GM12878 (cell line): Measurements from ENCODE around the gene TCP11L1.

Experiments
- BACH1 ChIP-seq: fragments of 450-650 bp; IDR thresholded peaks from 2 replicates; pipeline ENCODE4 v1.6.1; 2017; ENCODE audit warnings: mild to moderate bottlenecking, borderline replicate concordance
- CHD2 ChIP-seq: IDR thresholded peaks from 2 replicates; pipeline ENCODE4 v1.6.1; 2011; ENCODE audit warnings: low read depth, low read length, improper control_type of control experiment, borderline replicate concordance
- CREB1 ChIP-seq: IDR thresholded peaks from 2 replicates; pipeline ENCODE4 v1.6.1; 2012; ENCODE audit warnings: low read depth, mild to moderate bottlenecking, inconsistent platforms
- CTCF ChIP-seq, 3 experiments: IDR thresholded peaks in 2 of 3; conservative IDR thresholded peaks in 1 of 3; 2 replicates each; pipeline ENCODE4 v1.5.1; 2011; ENCODE audit warnings: low read depth in 3 of 3, low read length in 3 of 3, mild to moderate bottlenecking in 3 of 3, control low read depth in 2 of 3, moderate library complexity in 2 of 3, inconsistent platforms in 1 of 3, mixed read lengths in 1 of 3; ENCODE audit not compliant: control insufficient read depth in 2 of 3, insufficient read depth in 1 of 3; ENCODE audit errors: extremely low read depth in 1 of 3
- EZH2 ChIP-seq: IDR thresholded peaks from 2 replicates; pipeline ENCODE4 v1.6.1; 2012; ENCODE audit warnings: low read depth, mild to moderate bottlenecking, control low read depth, inconsistent platforms, low read length, borderline replicate concordance; ENCODE audit not compliant: control insufficient read depth
- GATAD2B ChIP-seq: fragments of 450-650 bp; conservative IDR thresholded peaks from 2 replicates; pipeline ENCODE4 v1.6.1; 2017; ENCODE audit warnings: low read depth, mild to moderate bottlenecking, moderate library complexity
- JUNB ChIP-seq: IDR thresholded peaks from 2 replicates; pipeline ENCODE4 v1.6.1; 2016; ENCODE audit warnings: antibody characterized with exemption, mild to moderate bottlenecking
- MXI1 ChIP-seq: fragments of 150-350 bp; IDR thresholded peaks from 2 replicates; pipeline ENCODE4 v1.6.1; 2011; ENCODE audit warnings: low read depth, mild to moderate bottlenecking, inconsistent platforms, low read length, improper control_type of control experiment
- NFXL1 ChIP-seq: fragments of 450-650 bp; IDR thresholded peaks from 2 replicates; pipeline ENCODE4 v1.6.1; 2017; ENCODE audit warnings: antibody characterized with exemption, mild to moderate bottlenecking, borderline replicate concordance
- NKRF ChIP-seq: fragments of 450-650 bp; conservative IDR thresholded peaks from 2 replicates; pipeline ENCODE4 v1.6.1; 2017; ENCODE audit warnings: mild to moderate bottlenecking, moderate library complexity
- NR2C1 ChIP-seq: fragments of 450-650 bp; IDR thresholded peaks from 2 replicates; pipeline ENCODE4 v1.6.1; 2017; ENCODE audit warnings: antibody characterized with exemption, mild to moderate bottlenecking, moderate library complexity
- RFX5 ChIP-seq: IDR thresholded peaks from 2 replicates; pipeline ENCODE4 v1.6.1; 2011; ENCODE audit warnings: low read depth, low read length, improper control_type of control experiment
- SMAD1 ChIP-seq: fragments of 450-650 bp; IDR thresholded peaks from 2 replicates; pipeline ENCODE4 v1.6.1; 2018; ENCODE audit warnings: mild to moderate bottlenecking, low read depth; ENCODE audit not compliant: partially characterized antibody
- STAT3 ChIP-seq: IDR thresholded peaks from 2 replicates; pipeline ENCODE4 v1.6.1; 2011; ENCODE audit warnings: low read depth, low read length, improper control_type of control experiment

GRCh38 chr11:33043221-33043830 lies 4.0 kb downstream of the TCP11L1 start:
- TF ChIP-seq STAT3 (no peak), RFX5 (no peak), SMAD1 (no peak), NFXL1 (no peak), CREB1 (no peak), EZH2 (no peak), GATAD2B (no peak), CTCF (IDR thresholded peaks at IDR 0.05 in 2 of 3, conservative IDR thresholded peaks at IDR 0.05 in 1 of 3; ENCODE audit: control insufficient read depth in 2 of 3, extremely low read depth in 1 of 3, insufficient read depth in 1 of 3, low read depth in 3 of 3, low read length in 3 of 3) (no peak), MXI1 (no peak), NKRF (no peak), NR2C1 (no peak), CHD2 (no peak), BACH1 (no peak), JUNB (no peak)
